GM19452 (cell line): ENCODE data around the gene SKAP1.
"Not testable (repeated sequence)": the region's sequence is repeated elsewhere in the genome, so short reads cannot be mapped to it uniquely, and the experiment has no call there.

Experiments used
- ATAC-seq: cut with Tn5 transposase; IDR thresholded peaks from one replicate; pipeline ENCODE4 v1.9.1; 2021; ENCODE audit not compliant: unreplicated experiment

Gene SKAP1

DNA sequence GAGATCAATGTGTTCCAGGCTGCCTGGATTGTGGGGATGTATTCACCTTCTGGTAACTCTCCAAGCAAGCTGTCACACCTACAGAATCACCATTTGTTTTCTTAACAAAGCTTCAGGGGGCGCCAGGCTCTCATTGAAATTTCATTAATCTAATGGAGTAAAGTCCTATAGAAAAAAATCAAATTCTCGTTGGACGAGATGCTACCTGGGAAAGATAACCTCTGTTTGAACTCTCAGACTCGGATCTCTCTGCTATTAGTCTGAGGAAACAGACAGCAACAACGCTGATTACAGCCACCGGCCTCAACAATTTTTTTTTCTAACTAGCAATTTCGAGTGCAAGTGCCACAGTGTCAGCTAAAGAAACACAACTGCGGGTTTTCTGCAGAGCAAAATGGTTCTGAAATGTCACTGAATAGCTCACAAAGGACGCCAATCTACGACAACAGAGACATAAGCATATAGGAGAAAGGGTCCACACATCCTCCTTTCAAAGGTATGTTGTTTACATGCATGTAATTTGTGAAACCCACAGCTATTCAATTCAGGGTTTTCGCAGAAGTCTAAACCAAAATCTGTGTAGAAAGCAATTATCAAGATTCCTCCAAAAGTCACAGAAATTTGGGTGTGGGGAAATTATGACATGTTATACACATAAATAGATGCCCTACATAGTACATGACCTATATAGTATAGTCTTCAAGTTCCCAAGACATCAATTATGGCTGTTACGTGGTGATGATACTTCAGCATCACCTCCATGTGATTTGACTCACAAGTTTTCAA lies 135.8 kb downstream of the SKAP1 start:
- no peak for ATAC-seq

DNA sequence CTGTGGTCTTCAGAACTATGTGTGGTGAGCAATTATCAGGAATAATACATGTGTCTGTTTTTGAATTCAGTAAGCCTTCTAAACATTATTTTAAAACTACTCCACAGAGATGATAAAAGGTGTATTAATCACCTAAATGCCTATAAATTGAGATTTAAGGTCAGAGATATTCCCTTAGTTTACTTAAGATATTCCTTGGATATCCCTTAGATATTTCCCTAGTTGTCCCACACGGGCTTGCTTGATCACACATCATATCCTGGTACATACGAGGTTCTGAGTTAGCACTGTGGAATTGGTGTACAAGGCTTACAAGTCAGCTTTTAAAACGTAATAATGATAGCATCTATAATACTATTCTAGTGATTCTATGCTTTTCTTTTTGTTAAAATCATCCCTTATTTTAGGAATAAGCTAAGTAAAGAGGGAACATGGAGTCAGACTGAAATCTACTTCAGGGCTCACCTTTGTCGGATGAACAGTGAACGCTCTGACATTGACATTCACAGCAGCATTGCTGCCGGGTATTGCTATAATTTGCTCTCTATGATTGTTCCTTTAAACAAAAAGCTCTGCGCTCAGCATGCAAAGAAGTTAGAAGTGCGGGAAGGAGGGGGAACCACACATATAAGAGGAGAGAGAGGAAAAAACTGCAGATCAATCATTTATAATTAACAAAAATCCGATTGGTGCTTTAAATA lies 136.5 kb downstream of the SKAP1 start:
- ATAC-seq, result no peak

GRCh38 chr17:48290378-48290777 lies 139.6 kb downstream of the SKAP1 start:
- no peak for ATAC-seq

DNA sequence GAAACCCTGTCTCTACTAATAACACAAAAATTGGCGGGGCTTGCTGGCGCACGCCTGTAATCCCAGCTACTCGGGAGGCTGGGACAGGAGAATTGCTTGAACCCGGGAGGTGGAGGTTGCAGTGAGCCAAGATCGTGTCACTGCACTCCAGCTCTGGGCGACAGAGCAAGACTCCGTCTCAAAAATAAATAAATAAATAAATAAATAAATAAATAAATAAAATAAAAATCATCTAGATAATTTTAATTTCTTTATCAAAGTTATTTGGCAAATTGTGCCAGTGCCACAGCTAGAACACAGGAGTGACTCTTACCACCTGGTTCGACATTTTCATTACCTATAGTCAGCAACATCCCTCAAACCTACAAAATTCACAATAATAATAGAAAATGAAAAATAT lies 143.1 kb downstream of the SKAP1 start:
- ATAC-seq, result not testable (repeated sequence)

- no peak for ATAC-seq
Observed at GRCh38 chr17:48285614-48286013, 144.4 kb downstream of the SKAP1 start.

DNA sequence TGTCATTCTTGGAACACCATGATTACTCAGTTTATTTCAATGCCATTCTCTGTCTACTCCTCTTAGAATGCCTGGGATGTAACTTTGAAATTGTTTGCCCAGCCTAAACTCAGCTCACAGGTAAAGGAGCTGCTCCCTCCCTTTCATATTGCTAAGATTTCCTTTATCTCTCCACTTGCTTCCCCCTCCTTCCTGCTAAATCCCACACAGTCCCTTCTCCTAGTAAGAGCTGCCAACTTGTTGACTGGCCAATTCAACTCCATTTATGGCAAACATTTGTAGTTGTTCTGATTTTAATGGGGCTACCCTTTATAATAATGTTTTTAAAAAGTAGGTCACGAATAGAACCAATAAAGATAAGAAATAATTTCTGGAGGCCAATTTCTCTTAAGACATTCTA lies 146.1 kb downstream of the SKAP1 start:
- no peak for ATAC-seq

DNA sequence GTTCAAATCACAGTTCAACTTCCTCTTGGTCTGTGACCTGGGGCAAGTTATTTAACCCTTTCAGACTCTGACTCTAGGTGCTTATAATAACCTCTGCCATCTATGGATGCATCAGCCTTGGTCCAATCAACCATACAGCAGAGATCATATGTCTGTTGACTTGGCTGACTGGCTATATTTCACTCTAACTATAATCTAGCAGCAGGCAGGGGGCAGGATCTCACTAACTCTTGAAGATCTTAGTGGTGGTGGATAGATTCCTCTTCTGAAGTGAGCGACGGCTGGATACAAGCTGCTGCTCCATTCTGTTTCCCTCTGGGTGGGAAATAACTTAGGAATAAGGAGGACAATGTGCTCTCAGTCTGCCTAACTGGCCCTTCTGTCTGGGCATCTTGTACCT lies 146.6 kb downstream of the SKAP1 start:
- no peak for ATAC-seq

DNA sequence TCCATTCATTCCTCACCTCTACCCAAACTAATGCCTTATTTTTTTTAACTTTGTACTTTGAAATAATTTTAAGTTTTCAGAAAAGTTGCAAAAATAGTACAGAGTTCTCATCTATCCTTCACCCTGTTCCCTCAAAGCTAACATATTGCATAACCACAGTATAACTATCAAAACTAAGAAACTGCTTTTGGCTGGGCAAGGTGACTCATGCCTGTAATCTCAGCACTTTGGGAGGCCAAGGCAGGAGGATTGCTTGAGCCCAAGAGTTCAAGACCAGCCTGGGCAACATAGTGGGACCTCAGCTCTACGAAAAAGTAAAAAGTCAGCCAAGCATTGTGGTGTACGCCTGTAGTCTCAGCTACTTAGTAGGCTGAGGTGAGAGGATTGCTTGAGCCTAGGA lies 147.7 kb downstream of the SKAP1 start:
- ATAC-seq, result no peak

- no peak for ATAC-seq
Observed at GRCh38 chr17:48278760-48279491, 151.1 kb downstream of the SKAP1 start.

DNA sequence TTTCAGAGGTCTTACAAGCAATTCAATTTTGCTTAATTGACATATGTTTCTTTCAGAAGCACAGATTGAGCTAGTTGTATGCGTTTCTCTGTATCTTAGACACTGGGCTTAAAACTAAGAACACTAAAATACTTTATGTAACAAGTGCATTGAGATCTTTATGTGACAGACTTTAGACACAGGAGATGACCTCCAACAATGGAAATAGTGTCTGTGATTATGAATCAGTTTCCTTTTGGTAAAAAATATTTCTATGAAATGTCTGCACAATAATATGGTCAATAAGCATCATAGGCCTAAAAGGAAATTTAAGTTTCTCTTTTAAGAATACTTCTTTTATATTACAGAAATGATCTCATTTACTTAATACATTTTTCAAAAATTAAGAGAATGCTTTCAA lies 153.2 kb downstream of the SKAP1 start:
- ATAC-seq, result no peak

DNA sequence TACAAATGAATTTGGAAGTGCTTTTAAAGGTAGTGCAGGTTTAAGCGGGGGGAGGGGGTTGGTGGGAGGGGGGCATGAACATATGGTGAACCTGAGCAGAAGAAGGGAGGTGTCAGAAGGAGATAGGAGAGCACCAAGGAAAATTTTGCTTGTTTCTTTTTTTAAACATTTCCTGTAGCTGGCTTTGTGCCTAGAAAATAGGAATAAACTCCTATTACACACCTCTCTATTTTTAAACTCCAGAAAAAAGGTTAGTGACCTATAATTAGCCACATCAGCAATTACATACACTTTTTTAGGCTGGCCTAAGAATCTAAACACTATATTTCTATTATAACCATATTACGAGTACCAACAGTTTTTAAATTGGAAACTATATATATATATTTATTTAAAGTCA lies 159.1 kb downstream of the SKAP1 start:
- ATAC-seq, result no peak

GRCh38 chr17:48269209-48269608 lies 160.8 kb downstream of the SKAP1 start:
- no peak for ATAC-seq

DNA sequence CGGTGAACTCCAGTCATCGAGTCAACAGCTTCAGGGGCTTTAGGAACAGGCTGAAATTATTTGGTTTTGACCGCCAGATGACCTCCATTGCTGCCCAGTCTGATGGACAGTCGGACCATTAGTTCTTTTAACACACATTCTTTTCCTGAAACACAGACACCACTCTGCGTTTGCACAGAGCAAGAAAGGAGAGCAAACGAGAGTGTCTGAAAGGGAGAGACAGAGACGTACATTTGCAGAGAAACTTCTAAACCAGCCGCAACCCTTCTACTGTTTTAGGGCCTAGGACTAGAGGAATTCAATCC lies 166.3 kb downstream of the SKAP1 start:
- no peak for ATAC-seq

- no peak for ATAC-seq
Observed at GRCh38 chr17:48262982-48263730, 166.9 kb downstream of the SKAP1 start.

- ATAC-seq, result no peak
Observed at GRCh38 chr17:48261297-48261880, 168.6 kb downstream of the SKAP1 start.

DNA sequence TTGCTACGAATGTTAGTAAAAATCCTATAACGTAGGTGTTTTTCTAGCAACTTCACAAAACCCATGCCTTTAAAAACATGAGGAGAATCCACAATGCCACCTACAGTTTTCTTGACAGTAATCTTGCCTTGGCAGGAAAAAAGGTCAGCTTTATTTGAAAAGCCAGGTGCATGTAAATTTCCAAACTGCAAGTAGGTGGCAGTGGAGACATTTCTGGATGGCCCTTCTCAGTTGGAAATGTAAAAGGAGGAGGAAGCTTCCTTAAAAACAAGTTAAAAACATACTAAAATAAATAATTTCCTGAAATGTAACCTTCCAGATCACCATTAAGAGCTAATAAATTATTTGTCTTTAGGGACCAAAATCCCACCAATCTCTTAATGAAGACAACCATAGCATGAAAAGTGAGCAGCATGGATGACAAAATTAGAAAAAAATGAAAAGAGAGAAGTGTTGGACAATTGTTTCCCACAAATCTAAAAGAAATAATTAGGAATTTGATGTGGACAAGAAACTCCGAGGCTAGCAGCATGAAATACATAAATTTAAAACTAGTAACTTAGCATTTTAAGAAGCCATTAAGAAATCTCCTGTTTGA lies 170.2 kb downstream of the SKAP1 start:
- ATAC-seq, result no peak

- no peak for ATAC-seq
Observed at GRCh38 chr17:48258331-48258730, 171.7 kb downstream of the SKAP1 start.

DNA sequence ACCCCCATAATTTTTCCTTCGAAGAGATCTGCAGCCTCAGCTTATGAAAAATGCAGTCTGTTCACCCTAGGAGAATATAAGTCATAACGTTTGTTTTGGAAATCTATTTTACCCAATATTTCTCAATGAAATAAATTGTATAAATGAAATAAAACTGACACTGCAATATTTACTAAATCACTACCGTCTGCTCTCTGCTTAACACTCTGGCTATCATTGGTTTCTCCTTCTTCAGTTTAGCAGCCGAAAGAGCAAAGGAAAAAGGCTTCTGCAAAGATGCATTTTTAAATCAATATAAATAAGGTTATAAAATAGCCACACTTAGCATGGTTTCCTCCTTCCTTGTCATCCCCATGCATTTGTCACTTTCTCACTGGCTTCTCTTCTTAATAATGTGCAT lies 174.3 kb downstream of the SKAP1 start:
- no peak for ATAC-seq

DNA sequence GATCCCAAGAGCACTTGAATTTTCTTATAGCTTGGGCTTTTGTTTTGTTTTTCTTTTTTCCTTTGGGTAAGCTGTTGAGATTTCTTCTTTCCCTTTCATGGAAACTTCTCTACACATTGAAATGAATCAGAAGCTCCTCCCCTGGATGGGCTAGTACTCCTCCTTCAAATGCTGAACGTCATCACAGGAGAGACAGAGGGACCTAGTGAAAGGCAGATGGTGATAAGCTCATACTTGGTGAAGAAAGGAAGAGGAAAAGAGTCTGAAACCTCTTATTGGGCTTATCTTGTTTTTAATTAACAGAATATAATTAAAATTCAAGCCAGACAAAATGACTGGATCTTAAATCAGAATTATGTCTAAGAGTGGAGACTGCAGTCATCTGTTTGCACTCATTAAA lies 175.1 kb downstream of the SKAP1 start:
- ATAC-seq, result no peak

- no peak for ATAC-seq
Observed at GRCh38 chr17:48253975-48254374, 176.0 kb downstream of the SKAP1 start.

- ATAC-seq, result no peak
Observed at GRCh38 chr17:48251950-48252349, 178.1 kb downstream of the SKAP1 start.
